ENCODE data around the gene STARD10. TPM values are rescaled to one million over a fixed set of nuclear protein-coding genes. Genes with fewer than 3 reads are reported as not detected.
"Not testable (repeated sequence)": the region's sequence is repeated elsewhere in the genome, so short reads cannot be mapped to it uniquely, and the experiment has no call there.

STARD10 gene
- total RNA-seq, 4 donors from 2014 or later, result 26.6 to 75.4 (median 58.1) TPM

DNA sequence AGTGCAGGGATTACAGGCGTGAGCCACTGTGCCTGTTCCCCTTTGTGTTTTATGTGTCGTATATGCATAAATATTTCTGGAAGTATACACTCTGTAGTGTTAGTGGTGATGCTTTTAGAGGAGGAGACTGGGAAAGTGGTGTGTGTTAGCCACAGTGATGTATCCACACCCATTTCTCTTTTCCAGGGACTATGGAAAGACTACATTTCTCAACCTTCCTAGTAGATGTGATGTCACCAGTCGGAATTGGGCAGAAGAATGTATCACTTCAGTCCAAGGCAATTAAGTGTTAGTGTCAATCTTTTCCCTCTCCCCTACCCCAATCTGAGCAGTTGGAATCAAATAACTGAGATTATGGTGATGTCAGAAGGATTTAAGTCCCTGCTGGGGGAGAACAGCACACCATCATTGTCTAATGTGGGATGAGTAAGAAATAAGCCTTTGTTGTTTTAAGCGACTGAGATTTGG lies 14.5 kb upstream of the STARD10 start:
- Histone ChIP-seq H3K4me3 (no peak overlapping the region), H3K27me3 (no peaks in the 10 kb centered on the region), H3K9me3 (no peaks in the 10 kb centered on the region), H3K36me3 (peaks cover 7 to 17% (median 13%) of the 10 kb centered on the region in 4 donors), H3K27ac (replicated peaks in 1 of 4) (peak overlapping the region in 1 of 4 donors; percentile 21), H3K4me1 (peaks cover 15 to 29% (median 24%) of the 10 kb centered on the region in 4 donors)
- no peak for DNase-seq (ENCODE audit: extremely low spot score)
- WGBS, result 85% methylated on average over 4 of the region's 4 CpGs
- intact Hi-C loops (cut with DNase I), result no loop called here
- TF ChIP-seq, protein P1, sequence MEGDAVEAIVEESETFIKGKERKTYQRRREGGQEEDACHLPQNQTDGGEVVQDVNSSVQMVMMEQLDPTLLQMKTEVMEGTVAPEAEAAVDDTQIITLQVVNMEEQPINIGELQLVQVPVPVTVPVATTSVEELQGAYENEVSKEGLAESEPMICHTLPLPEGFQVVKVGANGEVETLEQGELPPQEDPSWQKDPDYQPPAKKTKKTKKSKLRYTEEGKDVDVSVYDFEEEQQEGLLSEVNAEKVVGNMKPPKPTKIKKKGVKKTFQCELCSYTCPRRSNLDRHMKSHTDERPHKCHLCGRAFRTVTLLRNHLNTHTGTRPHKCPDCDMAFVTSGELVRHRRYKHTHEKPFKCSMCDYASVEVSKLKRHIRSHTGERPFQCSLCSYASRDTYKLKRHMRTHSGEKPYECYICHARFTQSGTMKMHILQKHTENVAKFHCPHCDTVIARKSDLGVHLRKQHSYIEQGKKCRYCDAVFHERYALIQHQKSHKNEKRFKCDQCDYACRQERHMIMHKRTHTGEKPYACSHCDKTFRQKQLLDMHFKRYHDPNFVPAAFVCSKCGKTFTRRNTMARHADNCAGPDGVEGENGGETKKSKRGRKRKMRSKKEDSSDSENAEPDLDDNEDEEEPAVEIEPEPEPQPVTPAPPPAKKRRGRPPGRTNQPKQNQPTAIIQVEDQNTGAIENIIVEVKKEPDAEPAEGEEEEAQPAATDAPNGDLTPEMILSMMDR (IDR thresholded peaks at IDR 0.05), result no peak
- TF ChIP-seq POLR2A (IDR thresholded peaks at IDR 0.05; ENCODE audit: low read depth), result no peak

DNA sequence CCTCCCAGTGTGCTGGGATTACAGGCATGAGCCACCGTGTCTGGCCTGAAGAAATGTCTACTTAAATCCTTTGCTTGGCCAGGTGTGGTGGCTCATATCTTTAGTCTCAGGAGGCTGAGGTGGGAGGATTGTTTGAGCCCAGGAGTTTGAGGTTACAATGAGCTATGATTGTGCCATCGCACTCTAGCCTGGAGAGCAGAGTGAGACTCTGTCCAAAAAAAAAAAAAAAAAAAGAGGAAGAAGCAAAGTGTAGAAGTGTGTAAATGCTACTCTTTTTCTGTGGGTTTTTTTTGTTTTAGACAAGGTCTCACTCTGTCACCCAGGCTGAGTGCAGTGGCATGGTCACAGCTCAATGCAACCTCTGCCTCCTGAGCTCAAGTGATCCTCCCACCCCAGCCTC lies 13.9 kb upstream of the STARD10 start:
- Histone ChIP-seq H3K4me1 (peaks cover 9 to 23% (median 18%) of the 10 kb centered on the region in 4 donors), H3K4me3 (no peak overlapping the region), H3K36me3 (peaks cover 7 to 17% (median 13%) of the 10 kb centered on the region in 4 donors), H3K9me3 (no peaks in the 10 kb centered on the region), H3K27ac (replicated peaks in 1 of 4) (peak overlapping the region in 2 of 4 donors; percentile 49 to 55), H3K27me3 (no peaks in the 10 kb centered on the region)
- intact Hi-C loops (cut with DNase I), result no loop called here
- DNase-seq (ENCODE audit: extremely low spot score), result no peak
- 76% methylated on average over 2 of the region's 2 CpGs for WGBS
- TF ChIP-seq POLR2AphosphoS5 (IDR thresholded peaks at IDR 0.05) (no peak), POLR2A (IDR thresholded peaks at IDR 0.05; ENCODE audit: low read depth) (no peak), EP300 (IDR thresholded peaks at IDR 0.05) (no peak)
- TF ChIP-seq, protein P1 (IDR thresholded peaks at IDR 0.05), result no peak

DNA sequence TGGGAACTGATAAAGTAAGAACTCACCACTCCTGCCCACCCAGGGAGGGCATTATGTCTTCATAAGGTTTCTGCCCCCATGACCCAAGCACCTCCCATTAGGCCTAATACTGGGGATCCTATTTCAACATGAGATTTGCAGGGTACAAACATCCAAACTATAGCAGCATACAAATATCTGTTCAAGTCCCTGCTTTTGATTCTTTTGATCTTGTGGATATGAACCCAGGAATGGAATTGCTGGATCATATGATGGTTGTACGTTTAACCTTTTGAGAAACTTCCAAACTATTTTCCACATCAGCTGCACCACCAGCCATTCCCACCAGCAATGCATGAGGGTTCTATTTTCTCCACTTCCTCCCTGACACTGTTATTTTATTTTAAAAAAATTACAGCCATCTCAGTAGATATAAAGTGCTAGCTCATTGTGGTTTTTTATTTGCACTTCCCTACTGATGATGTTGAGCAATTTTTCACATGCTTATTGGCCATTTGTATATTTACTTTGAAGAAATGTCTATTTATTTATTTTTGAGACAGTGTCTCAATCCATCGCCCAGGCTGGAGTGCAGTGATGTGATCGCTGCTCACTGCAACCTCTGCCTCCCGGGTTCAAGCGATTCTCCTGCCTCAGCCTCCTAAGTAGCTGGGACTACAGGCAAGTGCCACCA lies 13.3 kb upstream of the STARD10 start:
- Histone ChIP-seq H3K4me1 (peaks cover 3 to 16% (median 12%) of the 10 kb centered on the region in 4 donors), H3K9me3 (no peaks in the 10 kb centered on the region), H3K27me3 (no peaks in the 10 kb centered on the region), H3K36me3 (peaks cover 7 to 17% (median 13%) of the 10 kb centered on the region in 4 donors), H3K27ac (replicated peaks in 1 of 4) (peak overlapping the region in 2 of 4 donors; percentile 49 to 55), H3K4me3 (no peak overlapping the region)
- TF ChIP-seq, protein P1 (IDR thresholded peaks at IDR 0.05), result no peak
- no peak for TF ChIP-seq POLR2AphosphoS5 (IDR thresholded peaks at IDR 0.05)
- no peak for TF ChIP-seq EP300 (IDR thresholded peaks at IDR 0.05)
- no peak for TF ChIP-seq POLR2A (IDR thresholded peaks at IDR 0.05; ENCODE audit: low read depth)
- WGBS, result 75% methylated on average over 5 of the region's 5 CpGs
- intact Hi-C loops (cut with DNase I), result no loop called here
- no peak for DNase-seq (ENCODE audit: extremely low spot score)

DNA sequence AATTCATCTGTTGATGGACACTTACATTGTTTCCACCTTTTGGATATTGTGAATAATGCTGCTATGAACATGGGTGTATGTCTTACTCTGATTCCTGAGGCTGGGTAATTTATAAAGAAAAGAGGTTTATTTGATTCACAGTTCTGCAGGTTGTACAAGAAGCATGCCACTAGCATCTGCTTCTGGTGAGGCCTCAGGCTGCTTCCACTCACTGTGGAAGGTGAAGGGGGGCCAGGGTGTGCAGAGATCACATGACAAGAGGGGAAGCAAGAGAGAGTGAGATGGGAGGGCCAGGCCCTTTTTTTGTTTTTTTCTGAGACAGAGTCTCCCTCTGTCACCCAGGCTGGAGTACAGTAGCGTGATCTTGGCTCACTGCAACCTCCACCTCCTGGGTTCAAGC lies 12.5 kb upstream of the STARD10 start:
- DNase-seq (ENCODE audit: extremely low spot score); H3K27me3 ChIP-seq; H3K9me3 ChIP-seq; intact Hi-C loops (cut with DNase I); H3K4me1 ChIP-seq; H3K27ac ChIP-seq (replicated peaks in 1 of 4); H3K4me3 ChIP-seq: not testable (repeated sequence)
- WGBS, result 100% methylated on average over 1 of the region's 1 CpG
- peaks cover 7 to 17% (median 13%) of the 10 kb centered on the region in 4 donors for H3K36me3 ChIP-seq

DNA sequence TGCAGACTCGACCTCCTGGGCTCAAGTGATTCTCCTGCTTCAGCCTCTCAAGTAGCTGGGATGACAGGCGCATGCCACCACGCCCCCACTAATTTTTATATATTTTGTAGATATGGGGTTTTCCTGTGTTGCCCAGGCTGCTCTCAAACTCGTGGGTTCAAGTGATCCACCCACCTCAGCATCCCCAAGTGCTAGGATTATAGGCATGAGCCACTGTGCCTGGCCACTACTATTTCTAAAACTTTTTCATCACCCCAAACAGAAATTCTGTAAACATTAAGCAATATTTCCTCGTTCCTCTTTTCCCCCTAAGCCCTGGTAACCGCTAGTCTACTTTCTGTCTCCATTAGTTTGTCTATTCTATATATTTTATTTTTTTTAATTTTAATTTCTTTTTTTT lies 11.4 kb upstream of the STARD10 start:
- no peak for DNase-seq (ENCODE audit: extremely low spot score)
- peaks cover 7 to 17% (median 13%) of the 10 kb centered on the region in 4 donors for H3K36me3 ChIP-seq
- no peaks in the 10 kb centered on the region for H3K27me3 ChIP-seq
- H3K4me3 ChIP-seq, result no peak overlapping the region
- TF ChIP-seq POLR2A (IDR thresholded peaks at IDR 0.05; ENCODE audit: low read depth) (no peak), POLR2AphosphoS5 (IDR thresholded peaks at IDR 0.05) (no peak), EP300 (IDR thresholded peaks at IDR 0.05) (no peak)
- TF ChIP-seq, protein P1 (IDR thresholded peaks at IDR 0.05), result no peak
- intact Hi-C loops (cut with DNase I), result no loop called here
- H3K27ac ChIP-seq (replicated peaks in 1 of 4), result no peak overlapping the region
- no peaks in the 10 kb centered on the region for H3K9me3 ChIP-seq
- 80% methylated on average over 6 of the region's 6 CpGs for WGBS
- H3K4me1 ChIP-seq, result no peaks in the 10 kb centered on the region
